LNCAP (cell line): ENCODE measurements around the gene ASCC3.

Source experiments
- TF ChIP-seq, protein P1 (sequence below): fragments of 450-650 bp; IDR thresholded peaks from 2 replicates; pipeline ENCODE4 v1.5.1; 2017; ENCODE audit warnings: mild to moderate bottlenecking

Gene ASCC3

DNA sequence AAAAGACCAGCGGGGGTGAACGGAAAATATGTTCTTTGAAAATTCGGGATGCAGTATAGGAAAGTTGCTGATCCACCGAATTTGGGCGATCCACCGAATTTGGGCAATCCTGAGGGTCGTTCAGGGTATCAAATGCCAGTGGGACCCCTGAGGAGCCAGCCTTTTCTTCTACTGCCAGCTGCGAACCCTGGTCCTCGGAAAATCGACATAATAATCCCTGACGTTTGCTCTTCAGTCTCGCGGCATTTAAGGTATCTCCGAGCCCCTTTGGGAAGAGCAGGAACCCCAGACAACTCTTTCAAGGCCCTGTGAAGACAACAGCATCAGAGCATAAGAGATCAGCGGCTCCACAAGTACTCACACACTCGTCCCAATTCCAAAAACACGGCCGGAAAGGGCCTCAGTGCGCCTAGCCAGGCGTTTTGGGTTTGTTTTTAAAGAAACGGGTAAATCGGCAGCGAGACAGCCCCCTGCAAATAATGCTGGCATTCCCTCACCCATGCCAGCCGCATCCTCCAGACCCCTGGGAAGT is 417.4 kb downstream of the ASCC3 start:
- TF ChIP-seq, protein P1, sequence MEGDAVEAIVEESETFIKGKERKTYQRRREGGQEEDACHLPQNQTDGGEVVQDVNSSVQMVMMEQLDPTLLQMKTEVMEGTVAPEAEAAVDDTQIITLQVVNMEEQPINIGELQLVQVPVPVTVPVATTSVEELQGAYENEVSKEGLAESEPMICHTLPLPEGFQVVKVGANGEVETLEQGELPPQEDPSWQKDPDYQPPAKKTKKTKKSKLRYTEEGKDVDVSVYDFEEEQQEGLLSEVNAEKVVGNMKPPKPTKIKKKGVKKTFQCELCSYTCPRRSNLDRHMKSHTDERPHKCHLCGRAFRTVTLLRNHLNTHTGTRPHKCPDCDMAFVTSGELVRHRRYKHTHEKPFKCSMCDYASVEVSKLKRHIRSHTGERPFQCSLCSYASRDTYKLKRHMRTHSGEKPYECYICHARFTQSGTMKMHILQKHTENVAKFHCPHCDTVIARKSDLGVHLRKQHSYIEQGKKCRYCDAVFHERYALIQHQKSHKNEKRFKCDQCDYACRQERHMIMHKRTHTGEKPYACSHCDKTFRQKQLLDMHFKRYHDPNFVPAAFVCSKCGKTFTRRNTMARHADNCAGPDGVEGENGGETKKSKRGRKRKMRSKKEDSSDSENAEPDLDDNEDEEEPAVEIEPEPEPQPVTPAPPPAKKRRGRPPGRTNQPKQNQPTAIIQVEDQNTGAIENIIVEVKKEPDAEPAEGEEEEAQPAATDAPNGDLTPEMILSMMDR, result no peak

DNA sequence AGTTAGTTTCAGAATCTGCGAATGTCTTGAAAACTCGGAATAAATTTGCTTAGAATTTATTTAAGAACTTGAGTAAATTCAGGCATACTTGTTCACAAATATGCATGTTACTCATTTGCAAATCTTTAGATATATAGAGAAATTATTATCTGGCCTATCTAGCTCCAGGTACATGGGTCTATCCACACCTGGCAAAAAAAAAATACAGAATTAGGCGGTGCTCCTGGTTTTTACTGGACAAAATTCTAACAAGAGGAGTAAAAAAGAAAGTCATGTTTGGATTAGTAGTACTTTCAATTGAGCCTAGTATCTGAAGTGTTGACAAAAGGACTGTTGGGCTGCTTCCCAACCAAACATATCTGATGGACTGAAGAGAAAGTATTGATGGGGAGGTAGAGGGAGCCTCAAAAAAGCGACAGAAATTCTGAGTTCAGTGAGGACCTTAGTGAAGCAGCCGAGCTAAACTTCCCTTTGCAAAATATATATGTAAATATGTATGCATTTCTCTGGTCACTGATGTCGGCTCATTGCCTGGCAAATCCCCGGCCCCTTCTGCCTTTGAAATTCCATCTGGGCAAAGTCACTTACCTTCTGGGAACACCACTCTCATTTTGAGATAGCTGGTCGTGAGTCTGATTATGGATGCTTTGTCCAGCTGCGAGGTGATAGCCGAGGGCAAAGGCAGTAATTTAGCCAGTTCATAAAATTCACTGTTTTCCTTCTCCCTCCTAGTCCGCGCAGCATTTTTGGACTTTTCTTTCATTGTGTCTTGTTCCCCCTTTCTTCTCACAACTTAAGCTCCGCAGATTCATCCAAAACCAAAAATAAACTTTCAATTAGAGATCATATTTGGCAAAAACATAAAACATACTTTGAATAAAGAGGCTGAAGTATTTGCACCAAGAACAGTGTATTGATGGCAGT is 418.2 kb downstream of the ASCC3 start:
- TF ChIP-seq, protein P1, result no peak

DNA sequence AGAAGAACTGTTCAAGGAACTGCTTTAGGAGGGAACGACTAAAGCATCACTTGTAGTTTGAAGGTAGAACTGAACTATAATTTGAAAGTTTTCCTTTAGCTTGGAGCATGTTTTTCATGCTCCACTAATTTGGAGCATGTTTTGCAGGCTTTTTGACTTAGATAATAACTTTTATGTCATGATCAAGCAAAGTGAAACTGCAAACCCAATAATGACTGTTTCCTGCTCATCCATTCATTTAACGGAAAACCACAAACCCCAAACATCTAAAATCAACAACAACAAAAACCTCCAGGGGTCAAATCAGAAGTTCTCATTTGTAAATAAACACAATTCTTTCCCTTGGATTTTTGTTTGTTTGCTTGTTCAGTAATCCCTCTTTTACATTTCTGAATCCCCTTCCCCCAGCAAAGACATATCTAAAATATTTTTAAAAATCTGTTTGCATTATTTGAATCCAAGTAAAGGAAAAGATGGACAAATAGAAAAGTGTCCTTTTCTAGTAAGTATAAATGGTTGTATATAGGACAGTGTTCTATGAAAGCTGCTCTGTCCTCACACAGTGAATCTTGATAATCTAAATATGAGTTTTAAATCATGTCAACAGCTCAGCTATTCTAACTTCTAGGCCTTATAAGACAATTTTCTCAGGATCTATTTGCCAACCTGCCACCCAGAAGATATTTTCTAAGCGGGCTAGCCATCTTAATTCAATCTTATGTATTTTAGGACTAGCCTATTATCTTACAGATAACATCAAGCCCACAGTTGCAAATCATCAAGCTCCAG is 419.0 kb downstream of the ASCC3 start:
- TF ChIP-seq, protein P1, result no peak

DNA sequence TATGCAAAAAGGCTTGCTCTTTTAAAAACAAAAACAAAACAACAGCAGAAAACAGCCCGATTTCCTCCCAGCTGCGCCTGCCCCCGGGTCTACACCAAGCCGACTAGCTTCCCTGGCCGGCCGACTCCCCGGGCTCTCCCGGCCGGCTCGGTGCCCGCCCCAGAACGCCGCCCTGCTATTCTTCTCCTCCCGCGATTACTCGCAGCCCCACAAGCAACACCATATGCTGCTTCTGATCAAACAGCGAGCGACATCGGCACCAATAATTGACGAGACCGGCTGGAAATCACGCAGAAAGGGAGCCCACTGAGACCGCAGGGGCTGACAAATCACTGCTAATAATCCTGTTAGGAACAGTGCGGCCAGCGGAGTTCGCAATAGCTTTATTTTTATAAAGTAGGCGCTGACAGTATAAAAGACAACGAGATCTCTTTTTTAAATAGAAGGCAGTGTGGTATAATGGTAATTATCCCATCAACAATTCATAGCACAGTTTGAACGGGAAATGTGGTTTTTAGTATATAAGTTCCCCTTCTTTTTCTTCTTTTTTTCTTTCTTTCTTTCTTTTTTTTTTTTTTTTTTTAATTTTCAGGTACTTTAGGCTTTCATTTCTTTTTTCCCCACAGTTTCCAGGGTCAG is 419.7 kb downstream of the ASCC3 start:
- TF ChIP-seq, protein P1, result no peak

DNA sequence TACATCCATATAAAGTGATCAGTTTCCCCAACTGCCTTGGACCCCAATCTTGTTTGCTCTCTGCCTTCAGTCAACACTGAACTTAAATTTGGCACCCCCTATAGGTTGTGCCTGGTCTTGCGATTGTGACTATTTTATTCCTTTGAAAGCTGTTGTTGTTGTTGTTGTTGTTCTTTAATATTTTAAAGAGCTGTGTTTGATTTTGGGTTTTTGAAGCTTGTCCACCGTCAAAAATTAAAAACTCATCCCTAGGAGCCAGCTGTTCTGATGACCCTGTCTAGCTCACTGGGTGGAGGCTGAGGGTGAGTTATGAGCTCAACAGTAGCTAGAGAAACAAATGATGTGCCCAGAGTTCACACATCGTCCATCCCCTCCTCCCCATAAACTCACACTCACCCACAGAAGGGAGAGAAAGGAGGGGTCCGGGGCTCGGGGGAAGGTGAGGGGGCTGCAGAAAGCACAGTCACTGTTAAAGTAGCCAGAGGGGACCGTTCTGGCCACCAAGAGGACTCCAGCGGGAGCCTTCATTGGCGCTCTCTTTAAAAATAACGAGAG is 420.4 kb downstream of the ASCC3 start:
- TF ChIP-seq, protein P1, result peak; percentile 45; the same call in 1 of the 2 replicates

DNA sequence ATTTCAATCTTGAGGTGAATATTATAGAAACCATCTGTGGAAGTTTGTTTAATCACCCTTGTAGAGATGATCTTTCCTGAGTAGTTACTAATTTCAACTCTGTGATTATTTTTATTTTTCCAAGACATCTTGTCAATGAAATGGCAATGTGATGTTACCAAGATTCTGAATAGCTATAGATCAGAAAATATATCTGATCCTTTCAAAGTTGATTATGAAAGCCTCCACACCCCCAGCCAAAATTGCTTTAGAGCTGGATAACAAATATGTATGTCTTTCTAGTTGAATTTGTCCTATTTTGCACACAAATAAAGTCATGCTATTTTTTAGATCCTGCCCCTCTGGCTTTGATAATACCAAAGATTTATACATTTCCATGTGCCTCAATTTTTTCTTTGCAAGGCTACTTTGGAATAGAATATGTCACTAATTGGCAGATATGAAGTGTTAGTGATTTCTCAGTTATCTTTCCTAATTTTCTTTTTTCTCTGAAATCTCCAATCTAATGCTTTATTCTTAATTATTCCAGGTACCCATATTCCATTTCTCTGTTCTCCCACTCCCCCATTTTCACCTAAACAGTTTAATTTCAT is 421.4 kb downstream of the ASCC3 start:
- TF ChIP-seq, protein P1, result no peak
